Measurements from ENCODE around the gene APOL4.
"Not testable (repeated sequence)": the region's sequence is repeated elsewhere in the genome, so short reads cannot be mapped to it uniquely, and the experiment has no call there.

Gene APOL4

DNA sequence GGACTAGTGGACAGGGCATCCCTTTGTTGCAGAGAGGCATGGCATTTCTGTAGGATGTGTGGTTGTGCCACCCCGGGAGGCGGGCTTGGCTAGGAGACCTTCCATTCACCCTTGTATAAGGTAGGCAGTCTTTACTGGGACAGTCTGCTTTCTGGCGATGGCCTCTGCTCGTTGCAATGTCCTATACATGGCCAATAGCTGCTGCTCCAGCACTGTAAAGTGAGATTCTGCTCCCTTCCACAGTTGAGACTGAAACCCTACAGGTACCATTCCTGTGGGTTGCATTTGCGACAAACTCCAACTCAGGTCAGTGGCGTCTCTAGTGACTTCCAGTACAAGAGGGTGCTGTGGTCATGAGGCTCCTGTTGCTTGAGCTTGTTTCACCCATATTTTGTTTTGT is 20.7 kb downstream of the APOL4 start:
- DNase-seq = no peak

DNA sequence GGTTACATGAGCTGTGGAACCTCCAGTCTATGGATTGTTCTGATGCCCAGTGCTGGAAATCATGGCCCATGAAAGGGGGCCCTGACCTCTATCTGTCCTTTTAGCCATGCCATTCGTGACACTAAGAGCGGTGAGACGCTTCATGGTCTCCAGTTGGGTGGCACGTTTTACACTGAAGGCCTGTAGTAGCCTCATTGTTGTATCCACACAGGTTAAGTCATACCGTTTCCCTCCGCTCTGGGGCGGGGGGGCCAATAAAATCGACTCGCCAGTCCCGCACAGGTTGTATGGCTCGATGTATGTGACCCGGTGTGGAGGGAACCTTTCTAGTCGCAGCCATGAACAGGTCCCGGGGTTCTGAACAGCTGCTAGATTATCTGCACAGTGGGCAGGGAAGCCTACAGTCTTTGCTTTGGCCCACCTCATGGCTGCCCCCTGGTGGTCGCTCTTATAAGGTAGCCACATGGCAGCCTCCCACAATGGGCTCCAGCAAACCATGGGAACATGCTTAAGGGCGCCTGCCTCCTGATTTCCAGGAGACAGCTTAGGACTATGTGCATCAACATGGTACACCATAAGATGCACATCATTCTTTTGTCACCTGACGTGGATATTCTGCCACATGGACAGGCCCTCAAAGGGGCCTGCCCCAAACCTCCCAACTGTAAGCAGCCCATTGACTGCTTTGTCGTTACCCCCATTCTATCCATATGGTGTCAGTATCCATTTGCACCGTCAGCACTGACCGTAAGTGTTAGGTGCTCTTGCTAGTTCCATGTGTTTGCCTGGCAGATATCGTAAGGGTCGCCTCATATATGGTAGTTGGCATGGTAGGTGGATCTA is 21.4 kb downstream of the APOL4 start:
- no peak for DNase-seq

DNA sequence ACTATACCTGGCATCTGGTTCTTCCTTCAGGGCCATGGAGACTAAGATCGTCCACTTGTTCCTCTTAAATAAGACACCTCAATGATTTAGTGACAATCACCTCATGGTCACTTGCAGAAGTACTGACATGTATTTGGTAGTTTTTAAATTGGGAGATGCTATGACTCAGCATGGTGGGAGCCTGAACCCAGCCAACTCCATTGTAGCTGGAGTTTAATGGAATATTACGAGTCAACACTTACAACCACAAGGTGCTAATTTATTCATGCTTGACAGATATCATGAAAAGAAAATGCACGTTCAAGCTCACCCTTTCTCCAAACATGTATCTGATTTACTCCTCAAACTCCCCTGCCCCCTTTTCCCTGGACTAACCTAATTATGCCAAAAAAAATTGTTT is 24.4 kb downstream of the APOL4 start:
- DNase-seq = no peak

DNA sequence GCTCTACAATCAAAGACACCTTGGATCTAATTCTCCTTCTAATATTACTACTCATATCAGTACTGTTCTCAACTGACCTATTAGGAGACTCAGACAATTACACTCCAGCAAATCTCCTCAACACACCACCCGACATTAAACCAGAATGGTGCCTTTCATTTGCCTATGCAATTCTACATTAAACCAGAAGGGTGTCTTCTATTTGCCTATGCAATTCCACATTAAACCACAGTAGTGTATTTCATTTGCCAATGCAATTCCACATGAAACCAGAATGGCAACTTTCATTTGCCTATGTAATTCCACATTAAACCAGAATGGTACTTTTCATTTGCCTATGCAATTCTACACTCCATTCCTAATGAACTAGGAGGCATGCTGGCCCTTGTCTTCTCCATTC is 25.7 kb downstream of the APOL4 start:
- DNase-seq = no peak

DNA sequence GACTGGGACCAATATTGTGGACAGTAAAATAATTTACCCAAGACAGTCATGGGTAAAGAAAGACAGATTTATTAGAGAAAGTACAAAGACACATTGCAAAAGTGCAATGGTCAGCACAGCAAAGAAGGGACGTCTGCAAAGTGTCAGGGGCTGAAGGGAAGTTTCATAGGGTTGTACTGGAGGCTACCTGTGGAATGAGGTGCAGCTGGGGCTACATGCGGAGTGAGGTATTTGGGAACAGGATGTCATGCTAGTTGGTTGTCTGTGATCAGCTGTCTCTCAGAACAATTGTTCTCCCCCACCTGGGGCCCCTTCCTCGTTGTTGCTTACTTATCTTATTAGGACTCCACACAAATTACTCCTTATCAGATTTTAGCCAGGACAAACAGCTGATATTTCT is 29.7 kb downstream of the APOL4 start:
- no peak for DNase-seq

DNA sequence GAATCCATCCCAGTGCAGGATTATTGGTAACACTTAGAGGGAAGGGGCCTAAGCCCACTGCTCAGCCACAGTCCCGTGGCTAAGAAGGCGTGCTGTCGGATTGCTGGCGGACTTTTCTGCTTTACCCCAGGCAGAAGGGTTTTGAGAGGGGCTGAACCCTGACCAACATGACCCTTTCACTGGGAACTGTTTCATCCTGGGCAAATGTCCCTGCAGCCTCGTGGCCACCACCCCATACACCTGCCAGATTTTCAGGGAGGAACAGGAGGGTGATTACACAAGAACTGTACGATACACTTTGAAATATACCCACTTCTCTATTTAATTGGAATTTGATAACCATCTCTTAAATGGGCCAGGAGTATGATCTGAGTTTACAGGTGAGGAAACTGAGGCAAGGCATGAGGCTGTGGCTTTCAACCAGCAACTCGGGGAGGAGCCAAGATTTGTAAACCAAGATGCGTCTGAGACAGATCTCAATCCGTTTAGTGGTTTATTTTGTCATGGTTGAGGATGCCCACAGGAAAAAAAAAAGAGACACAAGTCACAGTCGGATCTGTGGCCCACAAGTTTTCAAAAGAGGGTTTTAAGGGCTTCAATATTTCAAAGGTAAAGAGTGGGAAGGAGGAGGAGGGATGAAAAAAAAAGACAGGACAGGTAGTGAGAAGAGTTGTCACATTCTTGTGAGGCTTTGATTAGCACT is 34.9 kb downstream of the APOL4 start:
- no peak for DNase-seq

DNA sequence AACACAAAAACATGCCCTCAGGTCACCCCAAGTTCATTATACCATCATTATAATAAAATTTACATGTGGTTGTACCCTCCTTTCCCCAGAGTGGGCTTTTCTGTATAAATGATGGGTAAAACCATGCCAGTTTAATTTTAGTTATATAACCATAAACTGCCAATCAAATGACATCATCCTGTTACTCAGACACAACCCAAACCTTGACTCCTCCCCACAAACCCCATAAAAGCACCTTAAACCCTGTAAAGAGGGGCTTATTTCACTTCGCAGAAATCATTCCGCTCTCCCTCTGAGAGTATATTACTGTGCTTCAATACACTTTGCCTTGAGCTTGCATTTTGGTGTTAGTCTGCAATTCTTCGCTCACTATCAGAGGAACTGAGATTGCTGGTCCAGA is 35.5 kb downstream of the APOL4 start:
- DNase-seq = no peak

DNA sequence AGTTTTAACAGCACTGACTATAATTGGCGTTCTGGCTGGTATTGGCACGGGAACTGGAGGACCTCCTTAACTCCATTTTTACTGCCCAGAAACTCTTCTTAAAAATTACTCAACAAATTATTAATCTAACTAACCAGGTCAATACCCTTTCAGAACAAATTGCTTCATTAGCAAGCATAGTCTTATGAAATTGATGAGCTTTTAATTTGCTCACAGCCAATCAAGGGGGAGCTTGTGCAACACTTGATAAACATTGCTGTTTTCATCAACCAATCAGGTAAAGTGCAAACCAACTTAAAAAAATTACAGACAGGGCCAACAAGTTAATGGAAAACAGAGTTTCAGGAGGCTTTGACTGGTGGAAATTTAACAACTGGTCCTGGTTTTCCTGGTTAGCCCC is 36.5 kb downstream of the APOL4 start:
- DNase-seq = no peak

DNA sequence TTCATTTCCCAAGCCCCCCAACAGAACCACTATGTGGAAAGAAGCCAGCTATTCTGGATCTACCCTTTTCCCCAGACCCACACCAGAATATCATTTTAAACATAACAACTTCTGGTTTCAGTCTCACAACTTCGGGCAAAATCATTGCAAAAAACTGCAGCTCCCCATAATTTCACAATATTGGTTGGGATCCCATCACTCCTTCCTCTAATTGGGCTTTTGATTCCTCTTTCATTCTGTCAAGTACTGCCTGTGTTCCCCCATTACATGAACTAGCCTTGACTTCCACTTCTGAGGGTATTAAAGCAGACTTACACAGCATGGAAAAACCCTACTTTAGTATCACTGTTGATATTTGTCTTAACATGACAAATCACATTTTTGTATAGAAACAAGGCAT is 37.0 kb downstream of the APOL4 start:
- no peak for DNase-seq

DNA sequence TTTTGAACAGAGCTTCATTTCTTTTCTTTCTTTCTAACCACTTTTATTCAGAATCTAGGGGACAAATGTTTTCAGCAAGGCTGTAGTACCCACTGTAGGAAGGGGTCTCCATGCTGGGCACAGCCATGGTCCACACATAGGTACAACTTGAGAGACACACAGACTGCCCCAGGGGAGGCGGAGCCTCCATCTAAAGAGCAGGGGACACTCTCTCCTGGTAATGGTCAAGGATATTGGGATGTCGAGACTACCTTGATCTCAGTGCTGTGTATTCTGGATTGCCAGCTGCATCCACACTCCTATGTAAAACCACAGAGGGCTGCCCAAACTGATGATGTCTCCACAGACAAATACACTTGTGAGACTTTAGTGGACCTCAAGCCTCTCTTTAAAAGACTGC is 38.1 kb downstream of the APOL4 start:
- no peak for DNase-seq

DNA sequence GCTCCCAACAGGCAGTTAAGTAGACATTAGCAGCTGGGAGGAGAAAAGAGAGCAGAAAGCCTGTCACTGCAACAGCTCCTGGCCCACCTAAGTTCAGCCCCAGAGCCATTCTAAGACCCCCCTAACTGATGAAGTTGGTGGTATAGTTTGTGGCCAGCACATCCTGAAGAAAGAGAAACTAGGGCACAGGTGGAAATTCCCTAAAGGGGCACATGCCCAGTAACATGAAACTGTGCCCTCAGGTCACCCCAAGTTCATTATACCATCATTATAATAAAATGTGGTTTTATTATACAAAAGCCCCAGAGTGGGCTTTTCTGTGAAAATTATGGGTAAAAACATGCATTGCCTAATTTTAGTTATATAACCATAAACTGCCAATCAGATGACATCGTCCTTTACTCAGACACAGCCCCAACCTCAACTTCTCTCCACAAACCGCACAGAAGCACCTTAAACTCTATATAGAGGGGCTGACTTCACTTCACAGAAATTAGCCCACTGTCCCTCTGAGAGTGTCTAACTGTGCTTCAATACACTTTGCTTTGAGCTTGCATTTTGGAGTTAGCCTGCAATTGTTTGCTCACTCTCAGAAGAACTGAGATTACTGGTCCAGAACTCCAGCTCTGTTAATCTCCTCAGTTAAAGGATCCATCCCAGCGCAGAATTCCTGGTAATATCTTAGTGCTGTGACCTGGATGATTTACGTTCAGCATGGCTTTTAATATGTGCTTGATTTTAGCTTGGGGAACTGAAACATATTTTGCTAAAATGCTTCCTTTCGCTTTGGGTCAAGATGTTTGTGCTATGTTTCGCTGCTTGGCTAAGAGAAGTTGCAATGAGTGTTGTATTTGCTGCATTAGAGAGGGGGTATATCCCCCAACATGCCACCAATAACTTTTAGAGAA is 39.2 kb downstream of the APOL4 start:
- DNase-seq = no peak

DNA sequence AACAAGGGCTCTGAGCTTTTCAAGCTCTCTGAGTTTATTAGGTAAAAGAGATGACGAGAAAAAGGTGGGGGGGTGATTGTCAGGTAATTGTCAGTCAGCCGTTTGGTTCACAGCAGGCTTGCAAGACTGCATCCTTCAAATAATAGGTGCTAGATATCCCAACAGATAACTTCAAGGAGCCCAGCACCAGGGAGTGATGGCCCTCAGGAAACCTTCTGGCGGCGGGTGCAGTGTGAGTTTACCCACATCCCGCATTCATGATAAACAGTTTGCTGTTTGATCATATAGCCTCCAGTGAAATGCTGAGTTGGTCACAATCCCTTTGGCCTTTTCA is 39.8 kb downstream of the APOL4 start:
- DNase-seq = not testable (repeated sequence)

DNA sequence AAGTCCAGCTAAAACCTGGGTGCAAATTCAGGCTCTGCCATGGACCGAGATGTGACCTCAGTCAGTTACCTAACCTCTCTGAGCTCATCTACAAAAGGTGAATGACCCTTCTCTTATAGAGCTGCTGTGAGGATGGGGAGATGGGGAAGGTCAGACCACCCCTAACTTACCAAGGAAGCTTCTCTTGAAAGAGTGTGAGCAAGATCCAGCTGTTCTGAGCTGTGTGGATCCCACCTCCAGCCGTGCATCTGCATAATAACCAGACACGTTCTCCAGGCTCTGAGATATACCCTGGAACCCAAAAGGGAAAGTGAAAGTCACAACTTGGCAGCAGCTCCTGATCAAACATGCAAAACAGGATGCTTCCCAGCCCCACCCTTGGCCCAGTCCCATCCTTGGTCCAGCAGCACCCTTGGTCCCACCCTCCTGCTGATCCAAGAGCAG is 41.1 kb downstream of the APOL4 start, which contains the start of gene APOL3:
TSS of gene APOL3 (minus strand) at position 257 of the 444 bp plus-strand sequence. CDS start 11,700 bp downstream, outside the sequence.
- DNase-seq = no peak

DNA sequence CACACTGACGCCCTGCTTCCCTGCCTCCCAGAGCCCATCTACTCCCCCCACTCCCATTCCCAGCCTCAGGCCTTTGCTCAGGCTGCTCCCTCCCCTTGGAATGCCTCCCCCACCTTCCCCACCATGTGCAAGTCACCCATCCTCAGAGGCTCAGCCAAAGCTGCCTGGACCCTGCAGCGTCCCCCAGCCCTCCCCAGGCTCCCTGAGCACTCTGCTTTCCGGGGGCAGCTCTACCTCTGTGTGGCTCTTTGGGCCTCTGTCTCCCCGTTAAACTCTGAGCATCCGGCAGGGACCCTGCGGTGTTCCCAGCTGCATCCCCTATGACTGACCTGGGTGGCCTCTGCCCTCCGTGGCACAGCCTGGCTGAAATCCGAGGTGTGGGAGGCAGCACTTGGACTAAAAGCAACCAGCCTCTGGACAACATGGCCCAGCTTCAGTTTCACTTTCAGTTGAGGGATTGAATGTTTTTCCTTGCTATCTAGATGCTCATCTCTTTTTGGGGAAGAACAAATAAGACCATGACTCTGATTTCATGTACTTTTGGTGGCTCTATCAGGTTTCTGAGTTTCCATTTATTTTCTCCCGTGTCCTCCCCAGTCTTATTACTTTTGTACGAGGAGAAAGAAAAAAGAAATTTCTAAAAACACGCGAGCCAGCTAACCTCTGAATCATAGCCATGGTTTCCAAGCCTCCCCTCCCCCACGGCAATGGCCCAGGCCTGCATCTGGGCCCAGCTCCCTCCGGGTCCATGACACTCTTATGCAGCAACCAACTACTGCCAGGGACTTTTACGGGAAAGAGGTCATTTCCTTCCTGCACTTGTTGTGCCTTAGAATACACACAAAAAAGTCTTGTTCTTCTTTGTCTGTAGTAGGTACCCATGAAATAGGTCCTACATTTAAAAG is 44.8 kb downstream of the APOL4 start:
- no peak for DNase-seq

DNA sequence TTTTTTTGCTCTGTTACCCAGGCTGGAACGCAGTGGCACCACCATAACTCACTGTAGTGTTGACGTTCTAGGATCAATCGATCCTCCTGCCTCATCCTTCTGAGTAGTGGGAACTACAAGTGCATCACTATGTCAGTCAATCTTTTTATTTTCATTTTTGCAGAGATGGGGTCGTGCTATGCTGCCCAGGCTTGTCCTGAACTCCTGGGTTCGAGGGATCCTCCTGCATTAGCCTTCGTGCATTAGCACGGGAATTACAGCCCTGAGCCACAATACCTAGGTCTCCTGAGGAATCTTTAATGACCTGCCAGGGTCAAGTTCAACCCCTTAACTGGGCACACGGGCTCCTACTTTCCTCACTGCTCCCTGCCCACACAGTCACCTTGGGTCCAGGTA is 45.5 kb downstream of the APOL4 start:
- no peak for DNase-seq

DNA sequence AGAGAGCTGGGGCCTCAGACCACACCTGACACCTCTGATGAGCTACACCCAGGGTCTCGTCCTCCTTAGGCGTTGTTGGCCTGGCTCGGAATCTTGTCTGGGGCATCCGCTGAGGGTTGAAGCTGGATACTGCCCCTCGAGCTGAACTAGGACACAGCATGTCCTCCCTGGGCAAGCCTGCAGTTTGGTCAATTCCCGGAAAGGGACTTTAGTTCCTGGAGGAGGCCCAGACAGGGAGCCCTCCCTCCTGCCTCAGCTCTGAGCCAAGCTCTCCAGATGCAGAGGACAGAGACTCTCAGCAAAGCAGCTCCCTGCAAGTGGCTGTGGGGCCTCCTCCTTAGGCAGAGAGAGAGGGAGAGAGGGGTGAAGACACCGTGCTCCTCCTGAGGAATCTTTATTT is 45.9 kb downstream of the APOL4 start:
- no peak for DNase-seq

DNA sequence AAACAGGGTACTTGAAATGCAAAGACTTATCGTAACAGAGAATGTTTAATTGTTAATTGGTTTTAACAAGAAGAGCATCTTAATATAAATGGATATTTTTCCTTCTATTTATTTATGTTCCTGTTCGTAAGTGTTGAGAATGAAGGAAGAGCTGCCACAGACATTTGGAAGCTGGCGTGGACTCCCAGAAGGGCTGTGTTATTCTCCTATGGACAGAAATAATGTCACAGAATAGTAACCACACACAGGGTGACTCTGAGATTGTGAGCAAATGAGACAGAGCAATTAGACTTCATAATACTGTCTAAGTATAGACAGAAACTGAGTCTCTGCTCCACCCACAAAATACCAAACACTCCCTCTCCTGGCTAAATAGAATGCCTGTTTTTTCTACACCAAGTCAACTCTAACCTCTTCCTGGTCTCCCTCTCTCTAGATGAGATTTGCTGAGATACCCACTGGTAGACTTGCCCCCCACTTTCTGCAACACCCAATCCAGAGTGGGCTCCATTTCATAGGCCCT is 47.1 kb downstream of the APOL4 start:
- DNase-seq = no peak

DNA sequence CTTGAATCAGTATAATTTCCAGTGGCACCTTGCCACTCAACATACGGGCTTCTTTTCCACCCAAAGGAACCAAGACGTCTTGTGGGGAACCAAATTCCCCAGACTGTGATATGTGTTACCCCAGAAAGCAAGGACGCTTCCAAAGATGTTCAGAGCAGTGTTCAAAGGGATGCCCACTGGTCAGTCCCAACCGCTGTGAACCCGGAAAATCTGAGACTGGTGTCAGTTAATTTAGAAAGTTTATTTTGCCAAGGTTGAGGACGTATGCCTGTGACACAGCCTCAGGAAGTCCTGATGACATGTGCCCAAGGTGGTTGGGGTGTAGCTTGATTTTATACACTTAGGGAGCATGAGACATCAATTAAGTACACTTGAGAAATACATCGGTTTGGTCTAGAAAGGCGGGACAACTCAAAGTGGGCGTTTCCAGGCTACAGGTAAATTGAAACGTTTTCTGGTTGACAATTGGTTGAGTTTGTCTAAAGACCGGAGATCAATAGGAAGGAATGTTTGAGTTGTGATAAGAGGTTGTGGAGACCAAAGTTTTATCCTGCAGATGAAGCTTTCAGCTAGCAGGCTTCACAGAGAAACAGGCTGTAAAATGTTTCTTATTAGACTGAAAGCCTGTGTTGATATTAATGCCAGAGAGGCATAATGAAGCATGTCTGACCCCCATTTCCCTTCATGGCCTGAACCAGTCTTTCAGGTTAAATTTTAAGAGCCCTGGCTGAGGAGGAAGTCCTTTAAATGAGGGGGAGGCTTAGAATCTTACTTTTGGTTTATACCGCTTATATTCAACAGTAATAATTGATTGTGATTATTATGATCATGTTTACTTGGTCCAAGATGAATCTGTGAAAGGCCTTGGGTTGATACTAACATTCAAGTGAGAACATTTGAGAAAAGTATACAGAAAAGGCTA is 47.8 kb downstream of the APOL4 start:
- DNase-seq = no peak

DNA sequence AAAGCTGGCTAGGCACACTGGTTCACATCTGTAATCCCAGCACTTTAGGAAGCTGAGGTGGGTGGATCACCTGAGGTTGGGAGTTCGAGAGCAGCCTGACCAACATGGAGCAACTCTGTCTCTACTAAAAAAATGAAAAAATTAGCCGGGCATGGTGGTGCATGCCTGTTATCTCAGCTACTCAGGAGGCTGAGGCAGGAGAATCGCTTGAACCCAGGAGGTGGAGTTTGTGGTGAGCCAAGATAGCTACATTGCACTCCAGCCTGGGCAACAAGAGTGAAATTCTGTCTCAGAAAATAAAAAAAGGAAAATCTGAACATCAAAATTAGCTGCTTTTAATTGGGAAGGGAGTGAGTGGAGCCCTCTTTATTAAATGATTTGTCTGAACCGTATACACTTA is 48.8 kb downstream of the APOL4 start:
- not testable (repeated sequence) for DNase-seq

DNA sequence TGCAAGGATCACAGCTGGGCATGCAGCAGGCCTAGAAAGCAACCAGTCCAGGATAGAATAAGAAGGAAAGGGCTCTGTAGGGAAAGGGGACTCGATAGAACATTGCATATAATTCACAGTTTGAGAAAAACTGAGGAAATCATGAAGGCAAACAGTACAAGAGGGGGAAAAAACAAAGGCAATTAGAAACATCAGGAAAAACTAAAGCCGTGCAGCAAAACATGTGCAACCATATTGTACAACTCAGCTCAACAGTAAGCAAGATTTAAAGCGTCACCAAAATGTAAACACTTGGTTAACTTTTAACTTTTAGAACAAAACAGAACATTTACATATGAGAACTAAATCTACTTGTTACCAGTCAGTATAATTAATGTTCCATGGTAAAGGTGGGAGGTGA is 49.5 kb downstream of the APOL4 start:
- DNase-seq = no peak

DNA sequence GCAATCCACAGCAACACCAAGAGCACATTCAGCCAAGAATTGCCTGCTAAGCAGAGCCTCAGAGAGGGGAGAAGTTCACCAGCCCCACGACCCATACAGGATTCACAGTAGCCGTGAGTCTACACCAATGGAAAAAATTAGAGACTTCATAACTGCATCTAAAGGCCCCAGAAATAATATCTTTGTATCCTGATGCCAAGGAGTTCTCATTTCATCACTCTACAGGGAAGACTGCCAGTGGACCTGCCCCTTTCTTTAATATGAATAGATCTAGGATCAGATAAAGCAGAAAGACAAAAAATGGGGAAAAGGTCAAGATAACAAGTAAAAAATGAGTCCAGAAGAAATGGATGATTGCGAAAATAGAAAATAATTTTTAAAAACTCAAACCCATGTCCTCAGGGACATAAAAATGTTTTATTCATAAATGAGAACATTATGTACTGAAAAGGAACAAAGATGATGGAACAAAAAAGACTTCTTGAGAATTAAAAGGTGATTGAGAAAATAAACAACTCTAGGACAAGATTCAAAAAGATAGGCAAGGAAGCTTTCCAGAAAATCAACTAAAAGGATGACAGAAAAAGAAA is 50.5 kb downstream of the APOL4 start:
- DNase-seq = no peak
